Nucleus accumbens (tissue), 56 donors: Measurements from ENCODE around the gene EVI5.
"Not testable (repeated sequence)": the region's sequence is repeated elsewhere in the genome, so short reads cannot be mapped to it uniquely, and the experiment has no call there.

Experiments used
- DNase-seq, 56 donors: peaks; one replicate each; lab custom pipeline; 2025; lab: John Stamatoyannopoulos, UW

The EVI5 gene

GRCh38 chr1:92754000-92754718 lies 30.7 kb downstream of the EVI5 start:
- no peak for DNase-seq

DNA sequence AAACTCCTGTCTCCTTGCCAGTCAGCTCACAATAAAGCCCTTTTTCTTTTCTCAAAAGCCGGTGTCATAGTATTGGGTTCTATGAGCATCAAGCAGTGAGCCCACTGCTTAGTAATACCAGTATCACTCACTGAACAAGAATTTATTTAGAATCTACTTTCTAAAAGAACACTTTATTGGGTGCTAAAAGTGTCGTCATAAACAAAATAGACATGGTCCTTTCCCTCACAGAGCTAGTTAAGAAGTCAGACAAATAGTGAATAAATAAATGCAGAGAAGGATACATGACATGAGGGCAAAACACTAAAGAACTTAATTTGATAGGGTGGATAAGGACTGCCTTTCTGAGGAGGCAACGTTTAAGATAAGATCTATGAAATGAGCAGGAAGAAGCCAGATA lies 32.2 kb downstream of the EVI5 start:
- DNase-seq = no peak

DNA sequence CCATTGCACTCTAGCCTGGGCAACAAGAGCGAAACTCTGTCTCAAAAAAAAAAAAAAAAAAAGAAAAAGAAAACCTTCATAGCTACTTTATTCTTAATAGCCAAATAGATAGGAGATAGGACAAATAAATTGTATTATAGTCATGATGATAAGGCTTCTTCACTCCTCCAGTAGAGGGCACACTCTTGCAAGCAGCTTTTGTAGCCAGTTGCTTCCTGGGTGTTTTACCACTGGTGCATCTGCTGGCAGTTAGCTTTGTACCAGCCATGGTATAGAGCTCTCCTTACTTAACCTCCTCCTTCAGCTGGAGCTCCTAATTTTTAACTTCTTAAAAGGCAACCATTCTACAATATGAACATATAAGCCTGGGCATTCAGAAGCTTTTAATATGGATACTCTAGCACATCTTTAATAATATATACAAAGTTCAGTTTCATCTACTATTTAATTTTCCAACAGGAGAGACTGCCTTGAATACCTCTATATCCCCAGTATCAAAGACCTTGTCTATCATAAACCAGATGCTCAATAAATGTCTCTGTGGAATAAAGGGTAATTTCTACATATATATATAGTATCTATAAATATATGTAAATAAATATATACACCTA lies 35.8 kb downstream of the EVI5 start:
- DNase-seq = peak in 25 of 56 donors; percentile 1 to 47 (median 25)

- DNase-seq = no peak
Observed at GRCh38 chr1:92748138-92748537, 36.8 kb downstream of the EVI5 start.

GRCh38 chr1:92747735-92748134 lies 37.2 kb downstream of the EVI5 start:
- no peak for DNase-seq

GRCh38 chr1:92746255-92746654 lies 38.7 kb downstream of the EVI5 start:
- not testable (repeated sequence) for DNase-seq

DNA sequence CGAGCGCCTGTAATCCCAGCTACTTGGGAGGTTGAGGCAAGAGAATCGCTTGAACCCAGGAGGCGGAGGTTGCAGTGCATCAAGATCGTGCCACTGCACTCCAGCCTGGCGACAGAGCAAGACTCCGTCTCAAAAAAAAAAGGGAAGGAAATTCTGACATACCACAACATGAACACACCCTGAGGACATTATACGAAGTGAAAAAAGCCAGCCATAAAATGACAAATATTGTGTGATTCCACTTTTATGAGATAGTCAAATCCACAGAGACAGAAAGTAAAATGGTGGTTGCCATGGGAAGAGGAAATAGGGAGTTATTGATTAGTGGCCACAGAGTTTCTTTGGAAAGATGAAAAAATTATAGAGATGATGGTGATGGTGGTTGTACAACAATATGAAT lies 41.7 kb downstream of the EVI5 start:
- DNase-seq = no peak

- DNase-seq = no peak
Observed at GRCh38 chr1:92739669-92740524, 45.0 kb downstream of the EVI5 start.

- no peak for DNase-seq
Observed at GRCh38 chr1:92736395-92736794, 48.5 kb downstream of the EVI5 start.

GRCh38 chr1:92730476-92730875 lies 54.4 kb downstream of the EVI5 start:
- DNase-seq = no peak

DNA sequence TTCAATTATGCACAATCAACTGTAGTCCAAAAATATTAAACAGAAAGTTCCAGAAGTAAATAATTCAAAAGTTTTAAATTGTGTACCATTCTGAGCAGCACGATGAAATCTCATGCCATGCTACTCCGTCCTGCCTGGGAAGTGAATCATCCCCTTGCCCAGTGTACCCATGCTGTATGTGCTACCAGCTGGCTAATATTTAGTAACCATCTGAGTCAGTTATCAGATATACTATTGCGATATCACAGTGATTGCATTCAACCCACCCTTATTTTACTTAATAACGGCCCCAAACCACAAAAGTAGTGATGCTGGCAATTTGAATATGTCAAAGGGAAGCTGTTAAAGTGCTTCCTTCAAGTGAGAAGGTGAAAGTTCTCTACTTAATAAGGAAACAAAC lies 56.2 kb downstream of the EVI5 start:
- DNase-seq = no peak

DNA sequence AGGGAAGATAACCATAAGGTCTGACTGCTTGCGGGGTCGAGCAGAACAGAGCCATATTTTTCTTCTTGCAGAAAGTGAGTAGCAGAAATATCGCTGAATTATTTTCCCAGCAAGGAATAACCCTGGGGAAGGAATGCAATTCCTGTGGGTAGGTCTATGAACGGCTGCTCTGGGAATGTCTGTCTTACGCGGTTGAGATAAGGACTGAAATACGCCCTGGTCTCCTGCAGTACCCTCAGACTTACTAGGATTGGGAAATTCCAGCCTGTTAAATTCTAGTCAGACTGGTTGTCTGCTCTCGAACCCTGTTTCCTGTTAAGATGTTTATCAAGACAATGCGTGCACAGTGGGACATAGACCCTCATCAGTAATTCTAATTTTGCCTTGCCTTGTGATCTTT lies 61.2 kb downstream of the EVI5 start:
- not testable (repeated sequence) for DNase-seq

DNA sequence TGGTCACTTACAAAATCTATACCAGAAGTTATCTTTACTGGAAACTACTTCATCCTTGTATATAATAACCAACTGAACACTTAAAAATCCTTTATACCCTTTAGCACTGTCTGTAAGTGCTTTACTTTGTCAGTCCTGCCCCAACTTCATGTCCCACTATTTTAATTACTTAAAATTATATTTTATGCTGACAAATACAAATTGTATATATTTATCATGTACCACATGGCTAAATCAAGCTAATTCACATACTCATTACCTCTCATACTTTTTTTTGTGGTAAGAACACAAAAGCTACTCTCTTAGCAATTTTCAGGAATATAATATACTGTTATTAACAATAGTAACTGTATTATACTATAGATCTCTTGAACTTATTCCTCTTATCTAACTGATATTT lies 63.0 kb downstream of the EVI5 start:
- no peak for DNase-seq

DNA sequence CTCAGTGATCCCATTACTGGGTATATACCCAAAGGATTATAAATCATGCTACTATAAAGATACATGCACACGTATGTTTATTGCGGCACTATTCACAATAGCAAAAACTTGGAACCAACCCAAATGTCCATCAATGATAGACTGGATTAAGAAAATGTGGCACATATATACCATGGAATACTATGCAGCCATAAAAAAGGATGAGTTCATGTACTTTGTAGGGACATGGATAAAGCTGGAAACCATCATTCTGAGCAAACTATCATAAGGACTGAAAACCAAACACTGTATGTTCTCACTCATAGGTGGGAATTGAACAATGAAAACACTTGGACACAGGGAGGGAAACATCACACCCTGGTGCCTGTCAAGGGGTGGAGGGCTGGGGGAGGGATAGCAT lies 63.8 kb downstream of the EVI5 start:
- DNase-seq = not testable (repeated sequence)

GRCh38 chr1:92715476-92715951 lies 69.4 kb downstream of the EVI5 start:
- not testable (repeated sequence) for DNase-seq

DNA sequence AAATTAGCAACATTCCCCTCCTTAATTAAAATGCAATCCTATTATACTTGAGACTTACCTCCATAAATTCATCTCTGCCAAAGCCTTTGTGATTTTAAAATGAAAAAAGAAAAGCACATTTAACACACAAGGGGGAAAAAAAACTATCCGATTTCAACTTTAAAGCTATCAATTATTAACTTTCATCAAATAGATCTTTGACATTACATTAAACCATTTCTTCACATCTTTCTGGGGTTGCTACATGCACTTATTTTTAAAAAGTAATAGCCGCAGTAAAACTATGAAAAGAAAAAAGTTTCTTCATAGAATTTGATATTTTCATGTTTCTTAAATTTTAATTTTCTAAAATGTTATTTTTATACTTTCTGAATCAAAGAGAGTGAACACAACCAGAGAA lies 71.0 kb downstream of the EVI5 start:
- no peak for DNase-seq

DNA sequence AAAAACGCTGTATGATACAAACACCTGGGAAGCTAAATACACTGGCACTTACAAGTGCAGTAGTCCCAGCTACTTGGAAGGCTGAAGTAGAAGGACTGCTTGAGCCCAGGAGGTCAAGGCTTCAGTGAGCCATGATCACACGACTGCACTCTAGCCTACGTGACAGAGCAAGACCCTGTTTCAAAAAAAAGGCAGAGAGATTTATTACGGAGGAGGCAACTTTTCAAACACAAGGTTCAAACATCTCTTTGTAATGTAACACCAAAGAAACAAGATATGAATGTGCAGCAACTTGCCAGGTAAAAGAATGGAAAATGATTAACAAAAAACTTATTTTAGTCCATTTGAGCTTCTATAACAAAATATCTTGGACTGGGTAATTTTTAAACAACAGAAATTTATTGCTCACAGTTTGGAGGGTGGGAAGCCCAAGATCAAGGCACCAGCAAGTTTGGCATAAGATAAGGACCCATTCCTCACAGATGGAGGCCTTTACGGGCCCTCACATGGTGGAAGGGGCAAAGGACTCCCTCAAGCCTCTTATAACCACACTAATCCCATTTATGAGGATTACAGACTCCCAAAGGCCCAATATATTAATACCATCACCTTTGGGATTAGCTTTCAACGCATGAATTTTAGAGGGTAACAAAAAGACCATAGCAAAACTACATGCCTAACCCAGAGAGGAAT lies 73.3 kb downstream of the EVI5 start:
- DNase-seq = no peak

DNA sequence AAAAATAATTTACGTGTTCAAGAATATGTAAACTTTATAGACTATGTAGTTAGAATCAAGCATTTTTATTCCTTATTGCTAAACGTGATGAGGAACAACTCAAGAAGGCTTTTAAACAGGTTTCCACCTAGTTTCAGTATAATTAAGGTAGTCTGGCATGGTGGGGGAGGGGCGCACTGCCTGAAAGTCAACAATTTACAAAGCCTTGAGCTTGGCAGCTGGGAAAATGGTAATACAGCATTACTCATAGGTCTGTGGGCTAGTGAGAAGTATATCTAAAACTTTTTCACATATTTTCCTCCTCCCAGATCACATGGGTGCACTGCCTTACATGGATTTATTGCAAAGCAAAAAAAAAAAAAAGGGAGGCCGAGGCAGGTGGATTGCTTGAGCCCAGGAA lies 75.2 kb downstream of the EVI5 start:
- no peak for DNase-seq

DNA sequence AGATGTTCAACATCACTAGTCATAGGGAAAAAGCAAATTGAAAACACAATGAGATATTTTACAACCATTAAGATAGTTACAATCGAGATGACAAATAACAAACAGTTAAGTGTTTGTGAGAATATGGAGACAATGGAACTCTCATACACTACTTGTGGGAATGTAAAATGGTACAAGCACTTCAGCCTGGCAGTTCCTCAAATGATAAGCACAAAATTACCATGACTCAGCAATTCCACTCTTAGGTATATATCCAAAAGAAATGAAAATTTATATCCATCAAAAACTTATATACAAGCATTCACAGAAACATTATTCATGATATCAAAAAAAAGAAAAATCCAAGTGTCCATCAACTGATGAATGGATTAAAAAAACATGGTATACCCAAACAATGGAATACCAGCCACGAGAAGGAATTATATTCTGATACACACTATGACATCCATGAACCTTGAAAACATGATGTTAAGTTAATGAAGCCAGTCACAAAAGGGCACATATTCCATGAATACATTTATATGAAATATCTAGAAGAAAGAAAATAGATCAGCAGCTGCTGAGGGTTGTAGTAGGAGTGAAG lies 76.4 kb downstream of the EVI5 start:
- no peak for DNase-seq

- no peak for DNase-seq
Observed at GRCh38 chr1:92707709-92708108, 77.2 kb downstream of the EVI5 start.
